IPS-18a (cell line): ENCODE results near the gene WDSUB1.

ENCODE experiments used
- H3K27ac ChIP-seq: one replicate; pipeline ENCODE4 v1.5.1; 2013; ENCODE audit warnings: low read length
- H3K27me3 ChIP-seq: one replicate; pipeline ENCODE4 v1.6.1; 2013; ENCODE audit warnings: mild to moderate bottlenecking, low read length; ENCODE audit not compliant: control insufficient read depth, insufficient read depth
- H3K36me3 ChIP-seq: one replicate; pipeline ENCODE4 v1.6.1; 2013; ENCODE audit warnings: low read depth, low read length; ENCODE audit not compliant: control insufficient read depth
- H3K4me1 ChIP-seq: one replicate; pipeline ENCODE4 v1.6.1; 2013; ENCODE audit warnings: low read depth, low read length; ENCODE audit not compliant: control insufficient read depth
- H3K4me3 ChIP-seq: one replicate; pipeline ENCODE4 v1.5.1; 2013; ENCODE audit warnings: low read length
- H3K9ac ChIP-seq: one replicate; pipeline ENCODE4 v1.6.1; 2013; ENCODE audit warnings: mild to moderate bottlenecking, low read length, moderate library complexity
- H3K9me3 ChIP-seq: one replicate; pipeline ENCODE4 v1.6.1; 2013; ENCODE audit warnings: low read depth, low read length; ENCODE audit not compliant: control insufficient read depth

Gene WDSUB1

GRCh38 chr2:159229476-159230144 lies 56.9 kb downstream of the WDSUB1 start:
- H3K9me3 ChIP-seq, result no peaks in the 10 kb centered on the region
- no peak overlapping the region for H3K4me3 ChIP-seq
- no peaks in the 10 kb centered on the region for H3K4me1 ChIP-seq
- H3K27me3 ChIP-seq, result no peaks in the 10 kb centered on the region
- no peak overlapping the region for H3K9ac ChIP-seq
- no peak overlapping the region for H3K27ac ChIP-seq
- peaks cover 7% of the 10 kb centered on the region for H3K36me3 ChIP-seq

GRCh38 chr2:159228081-159228581 lies 58.4 kb downstream of the WDSUB1 start:
- Histone ChIP-seq H3K9me3 (no peaks in the 10 kb centered on the region), H3K4me1 (no peaks in the 10 kb centered on the region), H3K27ac (no peak overlapping the region), H3K27me3 (no peaks in the 10 kb centered on the region), H3K36me3 (peaks cover 7% of the 10 kb centered on the region), H3K4me3 (no peak overlapping the region), H3K9ac (no peak overlapping the region)

DNA sequence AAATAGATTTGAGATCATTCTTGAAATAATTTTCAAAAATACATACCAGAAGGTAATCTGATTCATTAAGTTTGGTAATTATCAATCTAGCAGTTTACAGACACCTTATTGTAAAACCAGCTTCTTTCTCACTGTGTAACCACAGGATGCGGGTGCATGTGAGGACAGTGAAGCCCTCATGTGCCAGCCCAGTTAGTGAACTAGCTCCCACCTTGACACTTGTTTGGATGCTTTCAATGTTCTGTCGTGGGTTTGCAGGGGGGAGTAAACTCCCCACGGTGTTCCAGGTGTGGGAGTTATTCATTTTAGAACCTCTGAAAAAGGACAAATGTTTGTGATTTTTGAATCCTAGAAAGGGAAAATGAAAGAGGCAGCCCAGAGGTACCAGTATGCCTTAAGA lies 59.0 kb downstream of the WDSUB1 start:
- Histone ChIP-seq H3K36me3 (peaks cover 7% of the 10 kb centered on the region), H3K27ac (no peak overlapping the region), H3K9ac (no peak overlapping the region), H3K27me3 (no peaks in the 10 kb centered on the region), H3K4me3 (no peak overlapping the region), H3K9me3 (no peaks in the 10 kb centered on the region), H3K4me1 (no peaks in the 10 kb centered on the region)

DNA sequence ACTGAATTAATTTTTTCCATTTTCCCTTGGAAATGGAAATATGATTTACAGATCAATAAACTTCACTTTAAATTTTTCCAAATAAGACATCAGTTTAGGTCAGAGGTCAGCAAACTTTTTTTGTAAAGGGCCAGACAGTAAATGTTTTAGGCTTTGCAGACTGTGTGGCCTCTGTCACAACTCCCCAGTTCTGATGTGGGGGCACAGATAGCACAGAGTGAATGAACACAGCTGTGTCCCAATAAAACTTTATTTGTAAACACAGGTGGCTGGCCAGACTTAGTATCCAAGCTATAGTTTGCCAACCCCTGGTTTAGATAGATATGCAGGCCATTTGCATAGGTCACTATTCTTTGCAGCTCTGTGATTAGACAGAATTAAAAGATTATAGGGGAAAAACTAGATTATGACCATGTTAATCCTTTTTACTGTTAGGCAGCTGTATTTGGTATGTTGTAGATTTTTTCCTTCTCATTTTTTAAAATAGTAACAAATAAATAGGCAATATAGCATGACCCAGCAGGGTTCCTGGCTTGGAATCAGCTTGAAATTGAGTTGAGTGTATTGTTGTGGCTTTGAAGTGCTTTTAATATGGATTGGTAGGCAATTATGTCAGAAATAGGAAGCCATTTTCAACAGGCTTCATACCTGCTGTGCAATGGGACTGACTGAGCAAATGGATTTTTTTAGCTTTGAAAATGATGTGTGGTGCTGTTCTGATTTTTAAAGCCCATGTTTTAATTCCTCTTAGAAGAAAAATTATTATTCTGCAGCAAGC lies 59.7 kb downstream of the WDSUB1 start:
- H3K9me3 ChIP-seq, result no peaks in the 10 kb centered on the region
- no peaks in the 10 kb centered on the region for H3K4me1 ChIP-seq
- no peak overlapping the region for H3K9ac ChIP-seq
- H3K4me3 ChIP-seq, result no peak overlapping the region
- H3K27me3 ChIP-seq, result no peaks in the 10 kb centered on the region
- peaks cover 7% of the 10 kb centered on the region for H3K36me3 ChIP-seq
- no peak overlapping the region for H3K27ac ChIP-seq

- Histone ChIP-seq H3K27me3 (no peaks in the 10 kb centered on the region), H3K9me3 (no peaks in the 10 kb centered on the region), H3K4me3 (no peak overlapping the region), H3K36me3 (peaks cover 7% of the 10 kb centered on the region), H3K9ac (no peak overlapping the region), H3K27ac (no peak overlapping the region), H3K4me1 (no peaks in the 10 kb centered on the region)
Measured at GRCh38 chr2:159226059-159226461, 60.4 kb downstream of the WDSUB1 start.

DNA sequence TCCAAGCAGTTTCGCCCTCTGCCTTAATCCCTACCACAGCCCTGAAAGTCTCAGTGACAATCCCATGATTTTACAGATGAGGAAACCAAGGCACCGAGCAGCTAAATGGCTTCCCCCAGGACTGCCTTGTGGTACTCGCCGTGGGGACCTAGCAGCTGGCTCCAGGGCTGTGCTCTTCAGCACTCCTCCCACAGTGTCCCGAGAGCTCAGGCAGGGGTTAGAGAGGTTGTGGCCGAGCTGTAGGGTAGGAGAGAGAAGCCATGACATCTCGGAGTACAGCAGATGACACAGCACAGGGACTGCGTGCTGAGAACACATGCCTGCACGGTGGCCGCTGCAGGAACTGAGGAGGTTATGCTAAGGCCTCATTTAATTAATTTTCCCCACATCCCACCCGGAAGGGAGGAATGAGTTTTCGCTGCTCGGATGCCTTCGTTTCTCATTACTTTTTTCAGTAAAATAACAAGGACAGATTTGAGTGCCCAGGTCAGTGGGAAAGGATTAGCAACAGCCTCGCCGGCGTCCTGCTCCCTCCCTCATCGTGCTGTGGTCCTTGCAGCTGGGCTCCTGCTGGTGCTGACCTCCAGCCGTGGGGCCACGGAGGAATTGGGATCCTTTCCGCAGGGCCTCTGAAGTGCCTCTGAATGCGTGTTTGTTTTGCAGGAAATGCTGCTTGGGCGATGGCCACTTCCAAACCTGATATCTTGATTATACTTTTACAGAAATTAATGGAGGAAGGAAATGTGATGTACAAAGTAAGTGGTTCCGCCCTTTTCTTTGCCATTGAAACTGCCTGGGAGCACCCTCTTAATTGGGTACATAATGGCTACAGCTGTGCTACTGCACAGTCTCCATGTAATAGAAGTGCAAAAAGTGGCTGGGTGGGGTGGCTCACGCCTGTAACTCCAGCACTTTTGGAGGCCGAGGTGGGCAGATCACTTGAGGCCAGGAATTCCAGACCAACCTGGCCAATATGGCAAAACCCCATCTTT lies 61.2 kb downstream of the WDSUB1 start:
- Histone ChIP-seq H3K4me1 (no peaks in the 10 kb centered on the region), H3K27ac (no peak overlapping the region), H3K36me3 (peaks cover 7% of the 10 kb centered on the region), H3K9ac (no peak overlapping the region), H3K9me3 (no peaks in the 10 kb centered on the region), H3K4me3 (no peak overlapping the region), H3K27me3 (no peaks in the 10 kb centered on the region)

- no peak overlapping the region for H3K9ac ChIP-seq
- H3K4me1 ChIP-seq, result no peaks in the 10 kb centered on the region
- no peaks in the 10 kb centered on the region for H3K27me3 ChIP-seq
- H3K9me3 ChIP-seq, result no peaks in the 10 kb centered on the region
- H3K27ac ChIP-seq, result no peak overlapping the region
- H3K36me3 ChIP-seq, result no peaks in the 10 kb centered on the region
- H3K4me3 ChIP-seq, result no peak overlapping the region
Measured at GRCh38 chr2:159224061-159224813, 62.3 kb downstream of the WDSUB1 start.

- peaks cover 18% of the 10 kb centered on the region for H3K27me3 ChIP-seq
- H3K36me3 ChIP-seq, result no peaks in the 10 kb centered on the region
- H3K9ac ChIP-seq, result no peak overlapping the region
- no peaks in the 10 kb centered on the region for H3K9me3 ChIP-seq
- no peak overlapping the region for H3K27ac ChIP-seq
- H3K4me3 ChIP-seq, result no peak overlapping the region
- H3K4me1 ChIP-seq, result no peaks in the 10 kb centered on the region
Measured at GRCh38 chr2:159219394-159219998, 67.0 kb downstream of the WDSUB1 start.

- Histone ChIP-seq H3K27ac (no peak overlapping the region), H3K9me3 (no peaks in the 10 kb centered on the region), H3K36me3 (no peaks in the 10 kb centered on the region), H3K9ac (no peak overlapping the region), H3K4me3 (no peak overlapping the region), H3K27me3 (peaks cover 29% of the 10 kb centered on the region), H3K4me1 (no peaks in the 10 kb centered on the region)
Measured at GRCh38 chr2:159218389-159218788, 68.1 kb downstream of the WDSUB1 start.

- H3K9ac ChIP-seq, result no peak overlapping the region
- no peak overlapping the region for H3K27ac ChIP-seq
- no peaks in the 10 kb centered on the region for H3K4me1 ChIP-seq
- H3K27me3 ChIP-seq, result peaks cover 36% of the 10 kb centered on the region
- H3K36me3 ChIP-seq, result no peaks in the 10 kb centered on the region
- no peaks in the 10 kb centered on the region for H3K9me3 ChIP-seq
- no peak overlapping the region for H3K4me3 ChIP-seq
Measured at GRCh38 chr2:159217676-159218075, 68.8 kb downstream of the WDSUB1 start.
